ENCODE measurements around the gene DRGX.

- TF ChIP-seq CTCF (IDR thresholded peaks at IDR 0.05), result no peak
- no peak for TF ChIP-seq EP300 (IDR thresholded peaks at IDR 0.05)
- no peak for TF ChIP-seq POLR2A (IDR thresholded peaks at IDR 0.05)
These were observed 21.1 kb downstream of the DRGX start for GRCh38 chr10:49374740-49375139.

Data from tibial nerve (tissue), 4 donors.